Activated naive CD4-positive, alpha-beta T cell (primary cell): ENCODE results near the gene STXBP6.

ENCODE experiments used
- DNase-seq, 4 experiments: peaks; one replicate each; lab custom pipeline; 2025; lab: John Stamatoyannopoulos, UW

The STXBP6 gene

GRCh38 chr14:25052385-25052784 lies 2.4 kb upstream of the STXBP6 start:
- DNase-seq: no peak

DNA sequence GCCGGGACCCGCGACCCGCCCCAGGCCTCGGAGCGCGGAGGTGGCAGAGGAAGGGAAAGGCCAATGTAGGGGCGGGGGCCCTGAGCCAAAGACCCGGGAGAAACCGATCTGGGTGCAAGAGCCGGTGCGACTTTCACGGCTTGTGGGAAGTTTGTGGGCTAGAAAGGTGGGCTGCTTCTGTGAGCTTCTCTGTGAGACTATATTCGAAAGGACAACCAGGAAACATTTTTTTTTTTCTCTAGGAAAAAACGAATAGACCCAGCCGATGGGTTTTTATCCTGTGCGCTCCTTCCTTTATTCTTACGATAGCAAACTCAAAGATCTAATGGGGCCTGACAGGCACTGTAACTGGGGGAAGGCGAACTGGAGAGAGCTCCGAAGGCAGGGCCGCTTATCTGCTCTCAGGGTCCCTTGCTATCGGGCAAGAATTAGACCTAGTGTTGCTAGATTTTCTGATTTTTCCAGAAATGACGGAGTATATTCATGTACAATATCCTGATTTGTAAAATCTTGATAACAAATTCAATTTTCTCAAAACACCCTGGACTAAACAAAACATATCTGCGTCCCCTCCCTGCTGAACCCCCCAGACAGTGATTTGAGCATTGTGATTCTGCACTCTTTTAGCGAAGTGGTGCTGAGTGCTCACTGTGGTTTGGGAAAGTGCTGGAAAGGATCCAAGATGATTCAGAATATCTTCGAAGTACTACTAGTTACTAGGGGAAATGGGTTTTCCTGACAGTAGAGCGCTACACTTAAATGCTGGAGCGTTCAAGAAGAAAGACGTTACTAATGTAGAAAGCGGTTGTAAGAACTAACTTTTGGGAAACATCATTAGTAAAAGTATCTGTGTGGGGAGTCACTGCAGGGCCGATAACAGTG lies 563 bp upstream of the STXBP6 start:
- DNase-seq: no peak

- DNase-seq: no peak
Observed at GRCh38 chr14:25049093-25049567, 817 bp downstream of the STXBP6 start.

DNA sequence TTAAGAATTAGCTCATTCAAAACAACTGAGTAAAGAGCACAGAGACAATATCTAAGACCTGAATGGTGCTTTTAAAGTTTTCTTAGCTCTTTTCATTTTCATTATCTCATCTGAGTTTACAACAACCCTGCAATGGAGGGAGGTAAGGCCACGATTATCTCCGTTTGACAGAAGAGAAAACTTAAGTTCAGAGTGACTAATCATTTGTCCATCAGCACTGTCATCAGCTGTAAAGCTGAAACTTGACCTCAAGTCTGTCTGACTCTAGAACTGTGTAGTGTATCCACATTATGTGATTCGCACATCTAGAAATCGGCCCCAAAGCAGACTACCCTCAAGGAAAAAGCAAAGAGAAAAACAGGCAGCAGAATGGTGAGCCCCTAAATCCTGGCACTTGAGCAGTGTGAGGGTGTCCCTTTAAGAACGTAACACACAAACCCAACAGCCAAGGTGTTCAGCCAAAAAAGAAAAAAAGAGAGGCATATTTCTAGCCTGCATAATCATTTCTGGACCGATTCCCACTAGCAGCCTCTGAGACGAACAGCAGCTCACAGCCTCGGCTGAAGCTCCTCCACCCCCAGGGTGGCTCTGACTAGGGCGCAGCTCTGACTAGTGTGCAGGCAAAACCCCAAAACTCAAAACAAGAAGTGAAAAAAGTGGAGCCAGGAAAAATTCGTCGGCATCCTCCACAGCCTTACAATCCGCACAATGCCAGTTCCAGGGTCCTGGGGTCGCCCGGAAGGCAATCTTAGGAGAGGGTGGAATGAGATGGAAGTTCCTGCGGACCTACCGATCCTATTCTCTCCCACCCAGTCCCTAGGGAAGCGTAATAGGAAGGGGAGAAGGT lies 1.6 kb downstream of the STXBP6 start:
- DNase-seq: no peak

- no peak for DNase-seq
Observed at GRCh38 chr14:25046301-25046943, 3.5 kb downstream of the STXBP6 start.

DNA sequence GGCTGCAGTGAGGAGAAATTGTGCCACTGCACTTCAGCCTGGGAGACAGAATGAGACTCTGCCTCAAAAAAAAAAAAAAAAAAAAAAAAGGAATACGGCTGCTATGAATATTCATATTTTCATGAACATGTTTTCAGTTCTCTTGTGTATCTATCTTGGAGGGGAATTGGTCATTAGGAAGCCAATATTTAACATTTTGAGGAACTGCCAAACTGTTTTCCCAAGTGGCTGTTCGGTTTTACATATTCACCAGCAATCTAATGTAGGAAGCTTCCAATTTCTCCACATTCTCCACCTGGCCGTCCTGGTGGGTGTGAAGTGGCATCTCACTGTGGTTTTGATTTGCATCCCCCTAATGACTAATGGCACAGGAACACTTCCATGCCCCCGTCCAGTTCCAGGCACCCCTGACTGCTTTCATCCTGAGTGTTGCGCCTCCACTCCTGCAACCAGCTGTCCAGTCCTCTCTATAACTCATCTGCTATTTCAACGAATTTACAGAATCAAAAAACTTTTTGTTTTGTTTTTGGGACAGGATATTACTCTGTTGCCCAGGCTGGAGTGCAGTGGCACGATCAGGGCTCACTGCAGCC lies 5.7 kb downstream of the STXBP6 start:
- no peak for DNase-seq

DNA sequence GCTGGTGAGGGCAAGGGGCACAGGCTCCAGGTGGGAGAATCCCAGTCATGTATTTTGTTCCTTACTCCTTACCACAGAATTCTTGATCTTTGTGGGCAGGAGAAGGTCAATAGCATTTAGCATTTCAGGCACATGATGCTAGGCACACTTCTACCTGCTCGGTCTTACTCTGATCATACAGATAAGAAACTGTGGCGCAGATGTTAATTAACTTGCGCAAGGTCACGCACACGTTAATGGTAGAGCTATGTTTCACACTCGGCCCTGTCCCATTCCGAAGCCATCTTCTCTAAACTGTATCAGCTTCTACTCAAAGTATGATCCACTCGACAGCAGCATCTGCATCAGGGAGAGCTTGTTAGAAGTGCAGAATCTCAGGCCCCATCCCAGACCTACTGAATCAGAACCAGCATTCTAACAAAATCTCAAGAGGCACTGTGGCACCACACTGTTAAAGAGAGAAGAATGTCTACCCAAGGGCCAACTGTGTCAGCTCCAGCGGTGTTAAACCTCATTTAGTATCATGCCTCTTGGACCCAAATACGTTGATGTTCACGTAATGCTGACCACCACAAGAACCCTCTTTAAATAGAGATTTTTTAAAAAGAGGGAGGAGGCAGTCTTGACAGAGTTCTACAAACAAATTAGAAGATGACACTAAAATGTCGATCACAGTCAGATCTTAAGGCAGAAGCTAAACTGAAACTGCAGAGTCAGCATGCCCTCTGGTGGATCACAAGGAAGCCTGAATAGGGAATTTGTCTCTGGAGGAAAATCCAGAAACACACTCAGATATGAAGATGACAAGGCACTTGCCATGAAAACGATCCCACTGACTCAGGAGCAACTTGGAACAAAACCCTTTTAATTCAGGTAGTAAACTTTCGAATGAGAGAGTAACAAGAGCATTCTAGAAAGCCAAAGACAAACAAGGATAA lies 7.3 kb downstream of the STXBP6 start:
- DNase-seq: no peak

- DNase-seq: no peak
Observed at GRCh38 chr14:25041898-25042297, 8.0 kb downstream of the STXBP6 start.

DNA sequence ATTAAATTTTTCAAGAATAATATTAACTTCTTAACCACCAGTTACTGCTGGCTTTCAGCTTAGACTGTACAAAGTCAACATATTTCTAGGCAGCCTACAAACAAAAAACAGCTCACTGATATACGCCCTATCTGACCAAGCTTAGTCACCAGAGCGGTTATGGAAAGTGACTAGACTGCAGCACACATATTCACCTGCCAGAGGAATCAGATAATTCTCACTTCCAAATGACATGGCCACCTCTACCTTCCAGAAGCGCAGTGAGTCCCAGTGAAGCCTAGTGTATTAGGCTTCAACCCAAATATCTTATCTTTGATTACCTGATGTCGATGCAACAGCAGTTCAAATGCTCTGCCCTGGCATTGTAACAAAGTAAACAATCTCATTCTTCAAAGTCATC lies 8.5 kb downstream of the STXBP6 start:
- DNase-seq: no peak

GRCh38 chr14:25039933-25040332 lies 10.0 kb downstream of the STXBP6 start:
- DNase-seq: no peak

- DNase-seq: no peak
Observed at GRCh38 chr14:25038044-25038668, 11.8 kb downstream of the STXBP6 start.

- no peak for DNase-seq
Observed at GRCh38 chr14:25037032-25037431, 12.9 kb downstream of the STXBP6 start.

DNA sequence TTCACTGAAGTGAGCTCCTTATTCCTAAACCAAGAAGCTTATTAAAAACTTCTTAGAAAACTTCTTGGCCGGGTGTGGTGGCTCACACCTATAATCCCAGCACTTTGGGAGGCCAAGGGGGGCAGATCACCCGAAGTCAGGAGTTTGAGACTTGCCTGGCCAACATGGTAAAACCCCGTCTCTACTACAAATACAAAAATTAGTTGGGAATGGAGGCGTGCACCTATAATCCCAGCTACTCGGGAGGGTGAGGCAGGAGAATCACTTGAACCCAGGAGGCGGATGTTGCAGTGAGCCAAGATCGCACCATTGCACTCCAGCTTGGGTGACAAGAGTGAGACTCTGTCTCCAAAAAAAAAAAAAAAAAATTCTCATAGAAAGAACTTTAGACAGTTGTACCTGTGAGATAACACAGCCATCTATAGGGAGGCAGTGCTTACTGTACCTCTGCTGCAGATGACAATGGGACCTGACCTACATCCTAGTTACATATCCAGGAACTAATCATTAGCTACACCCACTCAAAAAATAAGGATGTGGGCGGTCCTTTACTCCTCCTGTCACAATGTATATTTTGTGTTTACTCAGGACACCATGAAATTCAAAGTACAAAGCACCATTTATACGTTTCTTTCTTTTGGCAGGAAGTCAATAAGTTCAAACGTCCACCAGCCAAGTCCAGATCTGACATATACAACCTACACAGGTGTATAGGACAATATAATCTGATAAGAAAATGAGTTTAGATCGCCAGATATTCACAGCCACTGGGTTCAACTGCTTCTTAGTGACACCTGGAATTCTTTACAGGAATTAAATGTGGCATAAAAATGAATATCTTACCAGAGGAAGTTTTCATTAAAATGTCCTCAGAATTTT lies 14.9 kb downstream of the STXBP6 start:
- no peak for DNase-seq

DNA sequence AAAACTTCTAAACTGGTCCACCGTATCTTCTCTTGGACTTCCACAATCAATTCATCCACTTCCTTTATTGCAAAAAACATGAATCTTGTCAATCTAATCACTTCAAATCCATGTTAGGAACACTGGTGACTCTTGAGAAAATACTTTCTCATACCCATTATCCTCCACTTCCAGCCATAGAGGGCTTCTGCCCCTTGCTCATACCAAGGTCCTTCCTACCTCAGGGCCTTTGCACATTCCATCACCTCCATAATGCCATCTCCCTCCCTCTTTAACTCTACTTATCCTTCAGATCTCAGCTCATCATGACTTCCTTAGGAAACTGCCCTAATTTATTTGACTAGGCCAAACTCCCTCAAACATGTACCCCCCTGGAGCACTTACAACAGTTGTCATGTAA lies 16.6 kb downstream of the STXBP6 start:
- no peak for DNase-seq

DNA sequence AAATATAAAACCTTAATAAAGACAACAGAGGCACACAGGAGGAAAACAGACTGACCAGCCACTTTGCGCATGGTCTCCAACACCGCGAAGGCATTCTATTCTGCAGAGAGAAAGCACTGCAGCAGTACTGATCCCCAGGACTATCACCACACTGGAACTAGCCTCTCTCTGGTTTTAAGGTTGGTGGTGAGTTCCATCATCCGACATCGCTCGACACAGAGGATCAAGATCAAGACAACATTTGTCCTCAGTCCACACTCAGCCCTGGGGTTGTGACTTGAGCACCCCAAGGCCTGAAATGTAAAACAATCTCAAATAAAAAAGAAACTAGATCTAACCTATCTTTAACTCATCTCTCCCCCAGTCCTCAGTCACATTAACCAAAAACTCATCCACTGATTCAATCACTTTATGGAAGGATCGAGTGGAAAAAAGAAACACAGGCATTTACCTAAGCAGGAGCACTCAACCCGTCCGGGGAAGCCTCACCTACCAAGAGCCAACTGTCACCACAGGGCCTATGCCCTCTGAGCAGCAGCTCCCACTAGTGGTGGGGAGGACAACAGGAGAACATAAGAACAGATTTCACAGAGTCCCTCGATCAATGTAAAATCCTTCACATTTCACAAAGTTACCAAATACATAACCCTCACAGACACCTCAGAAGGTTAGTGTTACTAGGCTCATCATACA lies 17.7 kb downstream of the STXBP6 start:
- DNase-seq: no peak

DNA sequence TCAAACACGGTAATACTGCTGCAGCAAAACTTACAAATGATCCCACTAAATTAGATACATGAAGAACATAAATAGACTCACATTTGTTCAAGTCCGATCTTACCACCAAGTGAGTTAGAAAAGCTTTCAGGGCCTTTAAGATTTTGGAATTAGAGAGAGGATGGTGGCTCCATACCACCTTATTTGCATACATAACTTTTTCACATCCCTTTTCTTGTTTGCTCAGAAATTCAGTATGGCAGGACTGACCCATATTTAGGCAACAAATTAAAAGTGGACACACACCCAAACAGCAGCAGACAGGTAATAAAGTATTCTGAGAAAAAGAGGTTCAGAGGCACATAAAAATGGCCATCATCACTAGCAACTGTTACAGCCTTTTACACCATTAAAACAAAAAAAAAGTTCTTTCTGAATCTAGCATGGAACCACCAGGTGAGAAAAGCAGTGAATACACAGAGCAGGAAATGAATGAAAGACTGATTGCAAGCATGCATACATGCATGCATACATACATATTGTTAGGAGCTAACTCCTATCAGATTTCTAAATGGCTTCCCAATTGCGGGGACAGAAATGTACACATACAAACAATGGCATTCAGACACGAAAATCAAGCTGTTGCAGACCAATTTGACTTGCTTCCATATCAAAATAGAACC lies 23.3 kb downstream of the STXBP6 start:
- DNase-seq: no peak

DNA sequence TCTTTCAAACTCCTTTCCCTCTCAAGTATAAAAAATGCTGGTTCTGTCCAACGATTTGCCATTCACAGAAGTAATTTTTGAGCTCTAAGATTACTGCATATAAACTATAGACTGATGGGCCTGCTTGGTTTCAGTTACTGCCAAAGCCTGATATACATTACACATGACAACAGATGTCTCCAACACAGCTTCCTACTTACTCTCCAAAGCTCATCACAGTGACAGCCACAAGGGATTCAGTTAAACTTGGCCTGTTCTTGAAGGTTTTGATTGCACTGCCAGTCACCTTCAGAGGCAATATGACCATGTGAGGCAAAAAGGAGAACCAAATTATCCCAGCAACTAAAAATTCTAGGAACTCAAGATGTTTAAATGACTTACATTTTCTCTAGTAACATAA lies 30.1 kb downstream of the STXBP6 start:
- no peak for DNase-seq

GRCh38 chr14:25017562-25017961 lies 32.4 kb downstream of the STXBP6 start:
- no peak for DNase-seq
